Measurements from ENCODE around the gene MLNR. TPM values are rescaled to one million over a fixed set of nuclear protein-coding genes. Genes with fewer than 3 reads are reported as not detected.

MLNR gene
- polyA plus RNA-seq, 3 donors, result not detected

DNA sequence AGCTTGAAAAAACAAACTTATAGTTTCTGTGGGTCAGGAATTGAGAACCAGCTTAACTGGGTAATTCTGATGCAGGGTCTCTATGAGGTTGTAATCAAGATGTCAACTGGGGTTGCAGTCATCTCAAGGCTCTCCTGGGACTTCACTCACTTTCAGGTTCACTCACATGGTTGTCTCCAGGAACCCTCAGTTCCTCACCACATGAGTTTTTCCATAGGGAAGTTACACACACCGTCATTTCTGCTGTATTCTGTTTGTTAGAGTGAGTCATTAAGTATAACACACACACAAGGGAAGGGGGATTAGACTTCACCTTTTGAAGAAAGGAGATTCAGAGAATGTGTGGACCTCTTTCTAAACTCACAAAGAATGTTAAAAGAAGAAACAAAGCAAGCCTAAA, 34.9 kb upstream of the MLNR start:
- Mint-ChIP-seq H3K27me3 (ENCODE audit: low read depth in 3 of 3) (no peaks in the 10 kb centered on the region), H3K9me3 (no peaks in the 10 kb centered on the region), H3K27ac (peak overlapping the region; percentile 22 to 74 (median 59)), H3K36me3 (peaks cover 37 to 53% of the 10 kb centered on the region in 2 donors), H3K4me3 (no peak overlapping the region), H3K4me1 (peaks cover 5% of the 10 kb centered on the region)
- Histone ChIP-seq H3K4me1 (ENCODE audit: control insufficient read depth in 1 of 2, insufficient read depth in 2 of 2, low read length in 2 of 2) (peaks cover 0 to 6% of the 10 kb centered on the region in 2 donors), H3K36me3 (replicated peaks in 1 of 2; ENCODE audit: control insufficient read depth in 1 of 2, insufficient read depth in 2 of 2, low read length in 2 of 2) (peaks cover 38 to 73% of the 10 kb centered on the region in 2 donors), H3K79me2 (ENCODE audit: insufficient read depth, low read length) (no peaks in the 10 kb centered on the region), H3K27me3 (ENCODE audit: control insufficient read depth in 2 of 2, insufficient read depth in 2 of 2, low read length in 2 of 2) (no peaks in the 10 kb centered on the region), H3K4me2 (replicated peaks; ENCODE audit: extremely low read depth, low read length, poor library complexity, severe bottlenecking) (no peak overlapping the region), H4K20me1 (ENCODE audit: insufficient read depth, low read length) (no peaks in the 10 kb centered on the region), H2AFZ (ENCODE audit: insufficient read depth, low read depth, low read length, poor library complexity, severe bottlenecking) (no peak overlapping the region), H3K27ac (ENCODE audit: low read depth in 1 of 2, low read length in 2 of 2) (peak overlapping the region in 1 of 2 donors; percentile 39), H3K9ac (ENCODE audit: insufficient read depth, low read length, poor library complexity, severe bottlenecking) (no peak overlapping the region), H3K9me3 (replicated peaks in 1 of 2; ENCODE audit: control insufficient read depth in 1 of 2, insufficient read depth in 1 of 2, low read length in 2 of 2) (no peaks in the 10 kb centered on the region), H3K4me3 (replicated peaks in 1 of 3; ENCODE audit: low read depth in 2 of 3, low read length in 3 of 3) (no peak overlapping the region)
- intact Hi-C loops (cut with micrococcal nuclease), result no loop called here
- WGBS (ENCODE audit: insufficient coverage), result no CpG with 5 or more reads among the region's 1 CpG
- TF ChIP-seq, protein P1, sequence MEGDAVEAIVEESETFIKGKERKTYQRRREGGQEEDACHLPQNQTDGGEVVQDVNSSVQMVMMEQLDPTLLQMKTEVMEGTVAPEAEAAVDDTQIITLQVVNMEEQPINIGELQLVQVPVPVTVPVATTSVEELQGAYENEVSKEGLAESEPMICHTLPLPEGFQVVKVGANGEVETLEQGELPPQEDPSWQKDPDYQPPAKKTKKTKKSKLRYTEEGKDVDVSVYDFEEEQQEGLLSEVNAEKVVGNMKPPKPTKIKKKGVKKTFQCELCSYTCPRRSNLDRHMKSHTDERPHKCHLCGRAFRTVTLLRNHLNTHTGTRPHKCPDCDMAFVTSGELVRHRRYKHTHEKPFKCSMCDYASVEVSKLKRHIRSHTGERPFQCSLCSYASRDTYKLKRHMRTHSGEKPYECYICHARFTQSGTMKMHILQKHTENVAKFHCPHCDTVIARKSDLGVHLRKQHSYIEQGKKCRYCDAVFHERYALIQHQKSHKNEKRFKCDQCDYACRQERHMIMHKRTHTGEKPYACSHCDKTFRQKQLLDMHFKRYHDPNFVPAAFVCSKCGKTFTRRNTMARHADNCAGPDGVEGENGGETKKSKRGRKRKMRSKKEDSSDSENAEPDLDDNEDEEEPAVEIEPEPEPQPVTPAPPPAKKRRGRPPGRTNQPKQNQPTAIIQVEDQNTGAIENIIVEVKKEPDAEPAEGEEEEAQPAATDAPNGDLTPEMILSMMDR (IDR thresholded peaks at IDR 0.05), result no peak
- DNase-seq, result peak; percentile 6 to 54 (median 23)

GRCh38 chr13:49190901-49191300, 29.2 kb upstream of the MLNR start:
- Histone ChIP-seq H3K27ac (ENCODE audit: low read depth in 1 of 2, low read length in 2 of 2) (no peak overlapping the region), H3K79me2 (ENCODE audit: insufficient read depth, low read length) (no peaks in the 10 kb centered on the region), H3K4me3 (replicated peaks in 1 of 3; ENCODE audit: low read depth in 2 of 3, low read length in 3 of 3) (no peak overlapping the region), H3K9ac (ENCODE audit: insufficient read depth, low read length, poor library complexity, severe bottlenecking) (no peak overlapping the region), H3K36me3 (replicated peaks in 1 of 2; ENCODE audit: control insufficient read depth in 1 of 2, insufficient read depth in 2 of 2, low read length in 2 of 2) (peaks cover 68 to 94% of the 10 kb centered on the region in 2 donors), H2AFZ (ENCODE audit: insufficient read depth, low read depth, low read length, poor library complexity, severe bottlenecking) (no peak overlapping the region), H3K4me1 (ENCODE audit: control insufficient read depth in 1 of 2, insufficient read depth in 2 of 2, low read length in 2 of 2) (no peaks in the 10 kb centered on the region), H3K4me2 (replicated peaks; ENCODE audit: extremely low read depth, low read length, poor library complexity, severe bottlenecking) (no peak overlapping the region), H3K27me3 (ENCODE audit: control insufficient read depth in 2 of 2, insufficient read depth in 2 of 2, low read length in 2 of 2) (no peaks in the 10 kb centered on the region), H3K9me3 (replicated peaks in 1 of 2; ENCODE audit: control insufficient read depth in 1 of 2, insufficient read depth in 1 of 2, low read length in 2 of 2) (no peaks in the 10 kb centered on the region), H4K20me1 (ENCODE audit: insufficient read depth, low read length) (no peaks in the 10 kb centered on the region)
- no peaks in the 10 kb centered on the region for H3K4me1 Mint-ChIP-seq
- peaks cover 63 to 77% of the 10 kb centered on the region in 2 donors for H3K36me3 Mint-ChIP-seq
- H3K27me3 Mint-ChIP-seq (ENCODE audit: low read depth in 3 of 3), result no peaks in the 10 kb centered on the region
- intact Hi-C loops (cut with micrococcal nuclease), result no loop called here
- H3K9me3 Mint-ChIP-seq, result no peaks in the 10 kb centered on the region
- WGBS (ENCODE audit: insufficient coverage), result no CpG with 5 or more reads among the region's 2 CpGs
- H3K4me3 Mint-ChIP-seq, result no peak overlapping the region
- TF ChIP-seq, protein P1 (IDR thresholded peaks at IDR 0.05), result no peak
- H3K27ac Mint-ChIP-seq, result peak overlapping the region in 1 of 7 donors; percentile 23
- DNase-seq, result no peak

Measured in CD14-positive monocyte (primary cell).